ENCODE results near the gene NECTIN4.

GRCh38 chr1:161127649-161128048 is 38.3 kb upstream of the NECTIN4 start:
- TF ChIP-seq CTCF (IDR thresholded peaks at IDR 0.05) = no peak
- TF ChIP-seq EP300 (IDR thresholded peaks at IDR 0.05) = no peak
- no peak for TF ChIP-seq POLR2A (IDR thresholded peaks at IDR 0.05)
